Fibroblast of lung (primary cell): ENCODE data around the gene SPC24. TPM values are rescaled to one million over a fixed set of nuclear protein-coding genes. Genes with fewer than 3 reads are reported as not detected.

Source experiments
- DNase-seq, 2 donors: peaks; one replicate each; pipeline versions ENCODE4 v3.0.0 to v3.0.0-alpha.2; 2010; ENCODE audit warnings: low read depth in 2 of 2
- H2AFZ ChIP-seq: 2 replicates; pipeline ENCODE4 v1.5.1; 2012; ENCODE audit warnings: low read length, control low read depth, inconsistent platforms
- H3K27ac ChIP-seq: 2 replicates; pipeline ENCODE4 v1.5.1; 2011; ENCODE audit warnings: low read length, control low read depth; ENCODE audit not compliant: insufficient read depth
- H3K27me3 ChIP-seq: 2 replicates; pipeline ENCODE4 v1.5.1; 2011; ENCODE audit warnings: mild to moderate bottlenecking, low read length; ENCODE audit not compliant: control insufficient read depth, insufficient read depth
- H3K36me3 ChIP-seq: 2 replicates; pipeline ENCODE4 v1.5.1; 2011; ENCODE audit warnings: low read length; ENCODE audit not compliant: control insufficient read depth, insufficient read depth
- H3K4me1 ChIP-seq: 2 replicates; pipeline ENCODE4 v1.5.1; 2011; ENCODE audit warnings: low read length; ENCODE audit not compliant: control insufficient read depth, insufficient read depth; ENCODE audit errors: extremely low read depth
- H3K4me2 ChIP-seq: 2 replicates; pipeline ENCODE4 v1.5.1; 2011; ENCODE audit warnings: low read length, control low read depth; ENCODE audit not compliant: insufficient read depth; ENCODE audit errors: extremely low read depth
- H3K4me3 ChIP-seq, 4 experiments: fragments of 200-600 bp in 1 of 4; sonication (generic) in 1 of 4; replicated peaks in 1 of 4; 2 replicates each; pipeline ENCODE4 v1.5.1; 2011 to 2016; ENCODE audit warnings: low read length in 4 of 4, low read depth in 3 of 4, mild to moderate bottlenecking in 3 of 4, control low read depth in 2 of 4, inconsistent platforms in 1 of 4, mixed read lengths in 1 of 4; ENCODE audit not compliant: insufficient read depth in 1 of 4; ENCODE audit errors: control extremely low read depth in 1 of 4
- H3K79me2 ChIP-seq: 2 replicates; pipeline ENCODE4 v1.5.1; 2012; ENCODE audit warnings: mild to moderate bottlenecking, low read length, inconsistent platforms; ENCODE audit not compliant: control insufficient read depth, insufficient read depth
- H3K9ac ChIP-seq: 2 replicates; pipeline ENCODE4 v1.5.1; 2011; ENCODE audit warnings: mild to moderate bottlenecking, low read length, control low read depth; ENCODE audit not compliant: insufficient read depth
- H3K9me3 ChIP-seq: 2 replicates; pipeline ENCODE4 v1.5.1; 2012; ENCODE audit warnings: low read depth, low read length; ENCODE audit not compliant: control insufficient read depth, insufficient read depth
- H4K20me1 ChIP-seq: 2 replicates; pipeline ENCODE4 v1.5.1; 2011; ENCODE audit warnings: low read length; ENCODE audit not compliant: control insufficient read depth, insufficient read depth; ENCODE audit errors: extremely low read depth
- CTCF ChIP-seq, 2 donors: IDR thresholded peaks in 1 of 2; conservative IDR thresholded peaks in 1 of 2; 1 replicate in 1 of 2; 2 replicates in 1 of 2; pipeline ENCODE4 v1.5.1; 2011 to 2012; ENCODE audit warnings: low read length in 2 of 2, control low read depth in 1 of 2, inconsistent platforms in 1 of 2, low read depth in 1 of 2, mild to moderate bottlenecking in 1 of 2
- EZH2 ChIP-seq: IDR thresholded peaks from 2 replicates; pipeline ENCODE4 v1.5.1; 2012; ENCODE audit warnings: low read length, control low read depth, mild to moderate bottlenecking; ENCODE audit errors: missing control alignments
- polyA plus RNA-seq, 2 donors: library from polyadenylated mRNA; depleted of rRNA in 1 of 2; stranded (reverse) in 1 of 2; unstranded in 1 of 2; fragments of >200 nt; gene quantifications; 2 replicates each; pipeline ENCODE4 v1.2.1, GENCODE V29; 2011 to 2012; ENCODE audit warnings: missing spikeins in 1 of 2
- total RNA-seq: library from RNA; depleted of rRNA; stranded (reverse); fragments of >200 nt; gene quantifications from 2 replicates; pipeline ENCODE4 v1.2.1, GENCODE V29; 2014

The SPC24 gene
- total and polyA plus RNA-seq, 2 donors (not counting 1 experiment from before 2014, with no cell fraction given) = 8.1 to 32.0 TPM

DNA sequence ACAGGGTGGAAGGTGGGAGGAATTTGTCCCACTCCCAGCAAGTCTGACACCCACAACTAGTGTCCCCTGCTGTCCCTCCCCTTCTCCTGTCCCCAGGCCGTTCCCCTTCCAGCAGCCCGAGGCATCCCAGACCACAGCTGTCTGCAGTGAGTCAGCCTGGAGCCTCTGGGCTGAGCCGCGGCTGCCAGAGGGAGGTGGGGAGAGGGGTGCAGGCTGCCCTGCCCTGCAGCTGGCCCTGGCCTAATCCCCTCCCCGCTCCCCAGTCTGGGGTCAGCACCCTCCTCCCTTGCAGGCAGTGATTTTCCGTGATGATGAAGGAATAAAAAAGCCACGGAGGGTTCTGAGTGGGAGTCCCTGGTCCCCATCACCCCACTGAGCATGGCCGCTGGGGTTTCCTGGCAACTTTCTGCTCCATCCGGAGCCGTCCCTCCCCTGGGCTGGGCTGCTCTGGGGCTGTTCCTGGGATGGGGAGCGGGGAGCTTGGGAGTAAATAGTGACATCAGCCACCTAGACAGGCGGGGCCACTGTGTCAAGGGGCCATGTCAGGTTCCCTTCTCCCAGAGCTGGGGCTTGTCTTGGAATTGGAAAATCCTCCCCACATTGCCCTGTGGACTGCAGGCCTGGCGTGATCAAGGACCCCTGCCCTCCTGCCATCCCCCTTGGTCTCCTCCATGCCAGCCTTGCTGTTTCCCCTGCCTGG lies 16.8 kb downstream of the SPC24 start:
- no peaks in the 10 kb centered on the region for H4K20me1 ChIP-seq
- peak; percentile 80 to 83 for DNase-seq
- TF ChIP-seq EZH2 = no peak
- TF ChIP-seq CTCF (conservative IDR thresholded peaks at IDR 0.05 in 1 of 2, IDR thresholded peaks at IDR 0.05 in 1 of 2; ENCODE audit: low read depth in 1 of 2, low read length in 2 of 2) = no peak
- no peaks in the 10 kb centered on the region for H3K79me2 ChIP-seq
- peaks cover 39% of the 10 kb centered on the region for H3K4me1 ChIP-seq
- H3K9me3 ChIP-seq = no peaks in the 10 kb centered on the region
- H3K27me3 ChIP-seq = no peaks in the 10 kb centered on the region
- peak overlapping the region; percentile 16 for H3K9ac ChIP-seq
- H3K4me3 ChIP-seq = no peak overlapping the region
- no peak overlapping the region for H2AFZ ChIP-seq
- H3K27ac ChIP-seq = peak overlapping the region; percentile 67
- H3K36me3 ChIP-seq = no peaks in the 10 kb centered on the region
- H3K4me2 ChIP-seq = peak overlapping the region; percentile 48

- peak overlapping the region; percentile 45 for H3K9ac ChIP-seq
- TF ChIP-seq CTCF (conservative IDR thresholded peaks at IDR 0.05 in 1 of 2, IDR thresholded peaks at IDR 0.05 in 1 of 2; ENCODE audit: low read depth in 1 of 2, low read length in 2 of 2) = peak; percentile 76 to 83
- TF ChIP-seq EZH2 = no peak
- H3K27me3 ChIP-seq = no peaks in the 10 kb centered on the region
- H4K20me1 ChIP-seq = no peaks in the 10 kb centered on the region
- peak overlapping the region; percentile 79 for H3K4me2 ChIP-seq
- peaks cover 29% of the 10 kb centered on the region for H3K4me1 ChIP-seq
- H3K4me3 ChIP-seq = peak overlapping the region in 2 of 4 experiments; percentile 16 to 29
- H3K36me3 ChIP-seq = peaks cover 6% of the 10 kb centered on the region
- H3K79me2 ChIP-seq = no peaks in the 10 kb centered on the region
- H3K9me3 ChIP-seq = no peaks in the 10 kb centered on the region
- H3K27ac ChIP-seq = peak overlapping the region; percentile 67
- peak; percentile 81 to 95 for DNase-seq
- H2AFZ ChIP-seq = peak overlapping the region; percentile 58
Measured at GRCh38 chr19:11137542-11138384, 17.8 kb downstream of the SPC24 start.

DNA sequence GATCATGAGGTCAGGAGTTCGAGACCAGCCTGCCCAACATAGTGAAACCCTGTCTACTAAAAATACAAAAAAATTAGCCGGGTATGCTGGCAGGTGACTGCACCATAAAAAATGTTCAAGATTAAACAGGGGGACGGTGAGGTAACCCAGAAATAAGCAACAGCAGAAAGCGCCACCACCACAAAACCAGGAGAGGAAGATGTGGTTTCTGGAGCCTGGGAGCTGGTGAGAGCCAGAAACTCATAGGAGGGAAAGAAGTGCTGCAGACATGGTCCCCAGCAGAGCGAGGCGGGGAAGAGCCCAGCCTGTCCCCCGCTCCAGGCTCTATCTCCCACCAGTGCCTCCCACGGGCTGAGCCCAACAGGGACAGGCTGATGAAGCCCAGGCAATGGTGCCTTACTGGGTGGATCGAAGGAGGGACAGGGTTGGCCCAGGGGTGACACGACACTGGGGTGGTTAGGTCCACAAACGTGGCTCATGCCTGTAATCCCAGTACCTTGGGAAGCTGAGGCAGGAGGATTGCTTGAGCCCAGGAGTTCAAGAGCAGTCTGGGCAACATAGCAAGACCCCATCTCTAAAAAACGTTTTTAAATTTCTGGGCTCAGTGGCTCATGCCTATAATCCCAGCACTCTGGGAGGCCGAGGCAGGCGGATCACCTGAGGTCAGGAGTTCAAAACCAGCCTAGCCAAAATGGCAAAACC lies 19.0 kb downstream of the SPC24 start:
- TF ChIP-seq EZH2 = no peak
- TF ChIP-seq CTCF (conservative IDR thresholded peaks at IDR 0.05 in 1 of 2, IDR thresholded peaks at IDR 0.05 in 1 of 2; ENCODE audit: low read depth in 1 of 2, low read length in 2 of 2) = no peak
- H3K27me3 ChIP-seq = no peaks in the 10 kb centered on the region
- peaks cover 13% of the 10 kb centered on the region for H3K36me3 ChIP-seq
- no peak overlapping the region for H3K9ac ChIP-seq
- no peaks in the 10 kb centered on the region for H4K20me1 ChIP-seq
- H3K79me2 ChIP-seq = peaks cover 2% of the 10 kb centered on the region
- peak in 1 of 2 donors; percentile 51 for DNase-seq
- no peaks in the 10 kb centered on the region for H3K9me3 ChIP-seq
- no peak overlapping the region for H3K27ac ChIP-seq
- no peak overlapping the region for H3K4me3 ChIP-seq
- no peak overlapping the region for H3K4me2 ChIP-seq
- no peak overlapping the region for H2AFZ ChIP-seq
- peaks cover 21% of the 10 kb centered on the region for H3K4me1 ChIP-seq
